Activated effector memory CD4-positive, alpha-beta T cell treated with anti-CD3 and anti-CD28 coated beads, Interleukin-2, amount 50 U/mL, for 16 hours (primary cell): ENCODE measurements around the gene RAPGEF3.

ENCODE experiments used
- DNase-seq: peaks from one replicate; pipeline ENCODE4 v3.0.0-alpha.2; 2020

The RAPGEF3 gene

GRCh38 chr12:47758834-47759690, at the start of gene RAPGEF3:
RAPGEF3 (minus strand) TSS chr12:47758880; CDS start chr12:47758556, 324 bp downstream.
- DNase-seq = peak; percentile 90

- DNase-seq = peak; percentile 91
Observed at GRCh38 chr12:47808050-47808449, 49.4 kb upstream of the RAPGEF3 start.

GRCh38 chr12:47807338-47807737, 48.7 kb upstream of the RAPGEF3 start:
- no peak for DNase-seq

GRCh38 chr12:47805417-47805816, 46.7 kb upstream of the RAPGEF3 start:
- DNase-seq = no peak

GRCh38 chr12:47804171-47804570, 45.5 kb upstream of the RAPGEF3 start:
- DNase-seq = no peak

GRCh38 chr12:47803191-47803875, 44.7 kb upstream of the RAPGEF3 start:
- DNase-seq = no peak

- no peak for DNase-seq
Observed at GRCh38 chr12:47802312-47802711, 43.6 kb upstream of the RAPGEF3 start.

GRCh38 chr12:47801904-47802246, 43.2 kb upstream of the RAPGEF3 start:
- no peak for DNase-seq

GRCh38 chr12:47801170-47801903, 42.7 kb upstream of the RAPGEF3 start:
- no peak for DNase-seq

GRCh38 chr12:47800582-47800981, 41.9 kb upstream of the RAPGEF3 start:
- no peak for DNase-seq

GRCh38 chr12:47799357-47799955, 40.8 kb upstream of the RAPGEF3 start:
- no peak for DNase-seq

- no peak for DNase-seq
Observed at GRCh38 chr12:47798382-47798948, 39.8 kb upstream of the RAPGEF3 start.

GRCh38 chr12:47797441-47797840, 38.8 kb upstream of the RAPGEF3 start:
- peak; percentile 71 for DNase-seq

GRCh38 chr12:47795814-47796411, 37.2 kb upstream of the RAPGEF3 start:
- no peak for DNase-seq

GRCh38 chr12:47795121-47795813, 36.6 kb upstream of the RAPGEF3 start:
- DNase-seq = no peak

GRCh38 chr12:47794679-47795078, 36.0 kb upstream of the RAPGEF3 start:
- DNase-seq = no peak

GRCh38 chr12:47793015-47793681, 34.5 kb upstream of the RAPGEF3 start:
- DNase-seq = no peak

- DNase-seq = no peak
Observed at GRCh38 chr12:47791874-47792273, 33.2 kb upstream of the RAPGEF3 start.

- DNase-seq = no peak
Observed at GRCh38 chr12:47791351-47791746, 32.7 kb upstream of the RAPGEF3 start.

- no peak for DNase-seq
Observed at GRCh38 chr12:47790676-47791350, 32.1 kb upstream of the RAPGEF3 start.
